Bronchial epithelial cell (primary cell): ENCODE data around the gene CENPU. TPM values are rescaled to one million over a fixed set of nuclear protein-coding genes. Genes with fewer than 3 reads are reported as not detected.

ENCODE experiments used
- DNase-seq: peaks from one replicate; pipeline ENCODE4 v3.0.0-alpha.2; 2010; ENCODE audit warnings: low read depth
- FAIRE-seq: peaks from 2 replicates; lab custom pipeline; 2011; peaks lifted over from hg19 to GRCh38; lab: Jason Lieb, UNC
- H3K27me3 ChIP-seq: 2 replicates; pipeline ENCODE4 v1.5.1; 2011; ENCODE audit warnings: low read length; ENCODE audit not compliant: control insufficient read depth, insufficient read depth
- H3K36me3 ChIP-seq: 2 replicates; pipeline ENCODE4 v1.5.1; 2011; ENCODE audit warnings: low read length; ENCODE audit not compliant: control insufficient read depth, insufficient read depth
- H3K4me3 ChIP-seq: 2 replicates; pipeline ENCODE4 v1.5.1; 2011; ENCODE audit warnings: mild to moderate bottlenecking, low read depth, low read length, control low read depth
- total RNA-seq: library from RNA; depleted of rRNA; stranded (reverse); fragments of >200 nt; gene quantifications from 2 replicates; pipeline ENCODE4 v1.2.1, GENCODE V29; 2014
- TF ChIP-seq, protein P1 (sequence below): IDR thresholded peaks from 2 replicates; pipeline ENCODE4 v1.5.1; 2011; ENCODE audit warnings: mild to moderate bottlenecking, moderate library complexity, low read length, control low read depth, inconsistent platforms; ENCODE audit not compliant: insufficient read depth, severe bottlenecking

CENPU gene
- total RNA-seq, 1 donor from 2014 or later, result 2.1 TPM

DNA sequence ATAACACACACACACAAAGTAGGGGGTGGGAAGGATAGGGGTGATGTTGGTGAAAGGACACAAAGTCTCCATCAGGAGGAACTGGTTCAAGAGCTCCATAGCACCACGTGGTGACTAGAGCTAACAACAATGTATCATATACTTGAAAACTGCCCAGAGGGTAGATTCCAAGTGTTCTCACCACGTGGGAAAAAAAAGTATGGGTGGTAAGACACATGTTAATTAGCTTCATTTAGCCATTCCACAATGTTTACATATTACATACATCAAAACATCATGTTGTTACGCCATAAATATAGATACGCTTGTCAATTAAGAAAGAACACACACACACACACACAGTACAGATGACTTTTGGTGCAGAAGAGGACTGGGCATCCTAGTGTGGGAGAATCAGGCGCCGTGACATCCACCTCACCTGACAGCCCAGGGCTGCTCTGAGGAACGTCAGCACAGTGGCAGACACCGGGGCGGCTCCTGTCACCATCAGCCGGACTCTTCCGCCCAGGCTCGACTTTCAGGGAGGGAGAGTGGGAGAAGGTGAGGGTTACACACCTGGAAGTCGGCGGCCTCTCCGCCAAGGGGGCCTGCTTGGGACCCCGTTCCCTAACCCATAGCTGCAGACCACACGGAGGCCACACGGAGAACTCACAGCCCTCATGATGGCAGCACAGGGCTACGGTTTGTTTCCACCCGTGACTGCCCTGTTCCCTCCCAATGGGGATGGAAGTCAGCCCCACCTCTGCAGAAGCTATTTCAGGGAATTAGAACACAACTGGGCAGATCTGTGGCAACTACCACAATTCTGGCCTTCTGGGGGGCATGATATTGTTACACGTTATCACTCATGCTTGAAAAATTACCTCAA, 31.8 kb upstream of the CENPU start:
- Histone ChIP-seq H3K4me3 (no peak overlapping the region), H3K36me3 (peaks cover 25% of the 10 kb centered on the region), H3K27me3 (no peaks in the 10 kb centered on the region)
- DNase-seq (no peak), FAIRE-seq (no peak)
- TF ChIP-seq, protein P1, sequence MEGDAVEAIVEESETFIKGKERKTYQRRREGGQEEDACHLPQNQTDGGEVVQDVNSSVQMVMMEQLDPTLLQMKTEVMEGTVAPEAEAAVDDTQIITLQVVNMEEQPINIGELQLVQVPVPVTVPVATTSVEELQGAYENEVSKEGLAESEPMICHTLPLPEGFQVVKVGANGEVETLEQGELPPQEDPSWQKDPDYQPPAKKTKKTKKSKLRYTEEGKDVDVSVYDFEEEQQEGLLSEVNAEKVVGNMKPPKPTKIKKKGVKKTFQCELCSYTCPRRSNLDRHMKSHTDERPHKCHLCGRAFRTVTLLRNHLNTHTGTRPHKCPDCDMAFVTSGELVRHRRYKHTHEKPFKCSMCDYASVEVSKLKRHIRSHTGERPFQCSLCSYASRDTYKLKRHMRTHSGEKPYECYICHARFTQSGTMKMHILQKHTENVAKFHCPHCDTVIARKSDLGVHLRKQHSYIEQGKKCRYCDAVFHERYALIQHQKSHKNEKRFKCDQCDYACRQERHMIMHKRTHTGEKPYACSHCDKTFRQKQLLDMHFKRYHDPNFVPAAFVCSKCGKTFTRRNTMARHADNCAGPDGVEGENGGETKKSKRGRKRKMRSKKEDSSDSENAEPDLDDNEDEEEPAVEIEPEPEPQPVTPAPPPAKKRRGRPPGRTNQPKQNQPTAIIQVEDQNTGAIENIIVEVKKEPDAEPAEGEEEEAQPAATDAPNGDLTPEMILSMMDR, result no peak

DNA sequence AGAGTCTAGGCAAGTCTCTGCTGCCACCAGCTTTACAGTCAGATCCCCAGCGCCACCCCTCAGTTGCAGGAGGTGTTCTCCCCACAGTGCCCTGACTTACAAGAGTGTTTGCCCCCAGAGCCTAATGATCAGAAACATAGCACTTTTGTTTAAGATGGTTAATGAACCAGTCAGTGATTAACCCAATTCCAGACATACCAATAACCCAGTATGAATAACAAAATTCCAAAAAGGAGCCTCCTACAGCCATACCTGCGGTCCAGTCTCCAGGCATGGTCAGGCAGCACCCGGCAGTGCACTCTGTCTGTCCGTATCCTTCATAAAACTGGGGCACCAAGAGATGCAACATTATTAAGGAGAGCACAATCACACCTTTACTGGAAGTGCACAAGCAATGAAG, 30.7 kb upstream of the CENPU start:
- Histone ChIP-seq H3K27me3 (no peaks in the 10 kb centered on the region), H3K36me3 (peaks cover 28% of the 10 kb centered on the region), H3K4me3 (no peak overlapping the region)
- DNase-seq, result no peak
- TF ChIP-seq, protein P1, result no peak
- no peak for FAIRE-seq

DNA sequence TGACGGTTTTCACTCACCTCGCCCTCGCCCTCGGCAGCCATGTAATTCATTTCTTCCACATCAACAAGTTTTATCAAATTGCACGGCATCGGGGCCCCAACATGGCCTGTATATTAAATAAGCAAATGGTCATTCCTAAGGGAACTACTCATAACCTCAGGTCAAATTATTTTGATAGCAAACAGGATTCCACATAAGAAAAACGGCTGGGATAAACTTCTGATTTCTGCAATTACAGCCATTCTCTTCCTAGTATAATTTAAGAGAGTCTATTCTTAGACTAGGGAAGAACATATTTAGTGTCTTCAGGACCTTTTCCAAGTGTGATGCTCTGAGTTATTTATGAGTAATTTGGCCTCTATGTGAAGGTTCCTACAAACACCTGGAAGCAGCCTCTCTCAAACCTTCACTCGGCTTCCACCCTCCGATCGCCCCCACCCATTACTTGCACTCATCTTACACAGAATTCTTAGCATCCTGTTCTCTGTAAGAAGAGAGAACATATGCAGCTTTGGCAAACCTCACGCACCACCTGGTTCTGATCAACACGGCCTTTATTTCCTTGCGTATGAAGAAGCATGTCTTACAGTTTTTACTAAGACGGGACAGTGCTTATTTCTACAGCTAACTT, 29.4 kb upstream of the CENPU start:
- Histone ChIP-seq H3K36me3 (peaks cover 23% of the 10 kb centered on the region), H3K4me3 (no peak overlapping the region), H3K27me3 (no peaks in the 10 kb centered on the region)
- no peak for FAIRE-seq
- TF ChIP-seq, protein P1, result no peak
- DNase-seq, result no peak

DNA sequence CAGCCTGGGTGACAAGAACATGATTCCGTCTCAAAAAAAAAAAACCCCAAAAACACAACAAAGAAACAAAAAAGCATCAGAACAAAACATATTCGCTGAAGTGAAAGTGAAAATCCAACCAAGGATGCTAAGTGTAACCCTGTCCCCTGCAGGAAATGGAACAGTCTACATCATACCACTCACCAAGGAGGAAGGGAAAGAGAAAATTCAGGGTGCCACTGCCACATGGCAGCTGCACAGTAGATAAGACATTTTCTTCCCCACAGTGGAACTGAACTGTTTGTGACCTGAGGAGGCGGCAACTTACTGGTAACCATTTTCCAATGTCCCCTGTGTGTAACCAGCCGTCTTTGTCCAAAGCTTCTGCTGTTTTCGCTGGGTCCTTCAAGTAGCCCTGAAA, 28.2 kb upstream of the CENPU start:
- FAIRE-seq (no peak), DNase-seq (no peak)
- Histone ChIP-seq H3K36me3 (peaks cover 20% of the 10 kb centered on the region), H3K27me3 (no peaks in the 10 kb centered on the region), H3K4me3 (no peak overlapping the region)
- TF ChIP-seq, protein P1, result no peak

DNA sequence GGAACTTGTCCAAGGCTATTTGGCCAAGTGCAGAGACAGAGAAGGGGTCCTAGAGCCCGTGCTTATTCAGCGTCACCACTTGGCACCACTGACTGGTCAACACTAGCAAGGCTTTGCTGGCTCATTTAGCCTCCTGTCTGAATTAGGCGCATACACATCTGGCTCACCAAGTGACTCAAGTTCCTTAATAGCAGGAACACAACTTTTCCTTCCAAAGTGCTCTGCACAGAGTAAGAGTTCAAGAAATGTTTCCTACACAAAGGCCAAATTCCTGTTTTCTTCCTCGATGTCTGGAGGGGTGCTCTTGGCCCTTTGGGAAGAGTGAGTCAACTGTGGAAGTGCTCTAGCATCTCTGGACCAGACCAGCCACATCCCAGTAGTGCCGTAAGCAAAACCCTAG, 26.8 kb upstream of the CENPU start:
- no peaks in the 10 kb centered on the region for H3K27me3 ChIP-seq
- H3K4me3 ChIP-seq, result no peak overlapping the region
- no peak for DNase-seq
- H3K36me3 ChIP-seq, result peaks cover 15% of the 10 kb centered on the region
- FAIRE-seq, result no peak
- TF ChIP-seq, protein P1, result no peak
